ENCODE measurements around the gene SPACA4.

The SPACA4 gene

DNA sequence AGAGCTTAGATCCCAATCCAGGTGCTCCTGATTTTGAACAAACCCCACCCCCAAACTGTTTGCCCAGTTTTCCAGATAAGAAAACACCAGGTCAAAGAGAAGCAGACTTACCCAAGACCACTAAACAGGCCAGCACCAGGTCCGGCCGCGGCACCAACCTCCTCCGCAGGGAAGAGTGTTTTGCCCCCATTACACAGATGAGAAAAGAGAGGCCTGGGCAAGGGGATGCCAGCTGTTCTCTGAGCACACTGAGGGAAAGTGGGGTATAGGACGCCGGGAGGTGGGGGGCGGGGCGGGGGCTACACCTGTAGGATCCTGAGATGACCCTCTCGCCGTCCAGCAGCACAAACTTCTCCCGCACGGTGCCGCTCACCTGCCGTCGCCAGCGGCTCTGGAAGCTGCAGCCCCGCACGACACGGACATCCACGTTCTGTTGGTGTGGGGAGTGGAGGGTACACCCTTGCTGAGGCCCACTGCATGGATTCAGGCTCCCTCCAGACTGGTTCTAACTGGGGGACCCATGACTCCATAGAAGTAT lies 3.1 kb downstream of the SPACA4 start:
- Mint-ChIP-seq H3K36me3 (no peaks in the 10 kb centered on the region), H3K9me3 (ENCODE audit: low read depth) (no peaks in the 10 kb centered on the region), H3K4me1 (ENCODE audit: low read depth) (peaks cover 2% of the 10 kb centered on the region), H3K4me3 (no peak overlapping the region), H3K27me3 (no peaks in the 10 kb centered on the region), H3K27ac (no peak overlapping the region)

DNA sequence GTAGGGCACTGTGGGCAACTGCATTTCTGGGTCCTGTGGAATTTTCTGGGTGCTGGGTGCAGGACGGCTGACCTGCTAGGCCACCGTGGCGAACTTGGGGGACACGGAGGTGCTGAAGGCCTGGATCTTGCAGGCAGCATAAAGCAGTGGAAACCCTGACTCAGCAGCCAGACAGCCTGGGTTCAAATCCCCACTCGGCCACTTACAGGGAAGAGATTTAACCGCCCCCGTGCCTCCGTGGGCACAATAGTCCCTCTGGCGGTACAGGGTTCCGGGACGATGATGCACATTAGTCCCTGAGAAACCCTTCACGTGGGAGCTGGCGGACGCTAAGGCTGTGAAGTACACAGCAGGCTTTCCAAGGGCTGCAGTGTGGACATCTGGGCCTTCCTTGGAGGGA lies 5.3 kb downstream of the SPACA4 start:
- no peaks in the 10 kb centered on the region for H3K36me3 Mint-ChIP-seq
- H3K4me3 Mint-ChIP-seq = no peak overlapping the region
- H3K27ac Mint-ChIP-seq = peak overlapping the region; percentile 16
- no peaks in the 10 kb centered on the region for H3K9me3 Mint-ChIP-seq (ENCODE audit: low read depth)
- H3K4me1 Mint-ChIP-seq (ENCODE audit: low read depth) = peaks cover 8% of the 10 kb centered on the region
- H3K27me3 Mint-ChIP-seq = no peaks in the 10 kb centered on the region

DNA sequence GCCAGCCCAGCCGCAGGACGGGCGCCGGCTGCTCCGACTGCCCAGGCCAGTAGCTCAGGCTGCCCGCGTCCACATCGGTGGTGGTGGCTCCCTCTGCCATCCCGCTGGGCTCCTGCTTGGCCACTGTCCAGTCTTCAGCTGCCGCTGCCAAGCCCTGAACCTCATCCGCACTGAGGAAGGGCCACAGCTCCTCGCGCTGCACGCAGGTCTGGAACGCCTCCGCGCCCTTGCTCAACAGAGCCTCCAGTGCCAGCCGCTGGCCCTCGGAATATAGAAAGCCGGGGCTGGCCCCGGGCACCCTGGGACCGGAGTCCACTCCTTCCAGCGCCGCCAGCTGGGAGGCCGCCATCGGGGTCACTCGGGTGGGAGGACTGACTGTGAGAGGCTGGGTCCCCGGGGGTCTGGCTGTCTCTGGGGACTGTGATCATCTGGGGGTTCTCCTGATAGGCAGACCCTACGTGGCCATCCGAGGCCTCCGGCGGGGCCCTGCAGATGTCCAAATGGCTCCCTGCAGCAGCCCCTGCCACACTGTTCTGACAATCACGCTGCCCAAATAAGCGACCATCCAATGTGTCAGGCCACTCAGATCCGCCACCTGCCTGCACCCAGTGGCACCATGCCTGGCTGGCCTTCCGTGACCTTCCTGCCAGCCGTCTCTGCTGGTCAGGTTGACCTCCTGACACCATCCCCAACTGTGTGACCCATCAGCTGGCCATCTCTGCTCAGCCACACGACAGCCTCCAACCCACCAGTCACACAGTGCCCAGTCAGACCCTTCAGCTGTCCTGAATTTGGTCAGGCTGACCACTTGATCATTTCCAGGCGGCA lies 6.7 kb downstream of the SPACA4 start:
- Mint-ChIP-seq H3K4me3 (no peak overlapping the region), H3K27ac (no peak overlapping the region), H3K36me3 (peaks cover 4% of the 10 kb centered on the region), H3K4me1 (ENCODE audit: low read depth) (peaks cover 14% of the 10 kb centered on the region), H3K9me3 (ENCODE audit: low read depth) (no peaks in the 10 kb centered on the region), H3K27me3 (no peaks in the 10 kb centered on the region)

DNA sequence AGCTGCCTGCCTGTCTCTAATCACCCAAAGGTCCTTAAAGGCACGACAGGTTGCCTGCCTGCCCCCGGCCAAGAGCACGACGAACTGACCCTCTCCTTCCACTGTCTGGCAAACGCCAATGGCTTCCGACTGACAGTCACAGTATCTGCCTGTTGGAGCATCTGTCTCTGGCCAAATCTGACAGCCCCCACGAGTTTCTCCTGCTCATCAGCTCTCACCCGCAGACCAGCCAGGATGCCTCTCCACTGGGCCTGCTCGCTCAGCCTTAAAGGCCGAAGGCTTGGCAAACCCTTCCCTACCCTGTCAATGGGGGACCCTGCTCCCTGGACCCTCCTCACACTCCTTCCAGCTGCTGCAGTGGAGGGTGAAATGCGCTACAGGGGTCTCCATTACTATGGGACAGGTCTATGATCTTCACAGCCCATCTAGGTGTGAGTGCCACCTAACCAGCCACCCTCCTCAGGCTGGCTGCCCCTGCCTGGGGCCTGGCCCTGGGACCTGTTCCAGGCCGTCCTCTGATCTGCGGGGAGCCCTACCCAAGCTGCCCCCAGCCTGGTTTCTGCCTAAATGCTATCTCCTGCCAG lies 7.4 kb downstream of the SPACA4 start:
- Mint-ChIP-seq H3K9me3 (ENCODE audit: low read depth) (no peaks in the 10 kb centered on the region), H3K4me3 (peak overlapping the region; percentile 30), H3K36me3 (peaks cover 9% of the 10 kb centered on the region), H3K27me3 (no peaks in the 10 kb centered on the region), H3K4me1 (ENCODE audit: low read depth) (peaks cover 14% of the 10 kb centered on the region), H3K27ac (peak overlapping the region; percentile 66)

DNA sequence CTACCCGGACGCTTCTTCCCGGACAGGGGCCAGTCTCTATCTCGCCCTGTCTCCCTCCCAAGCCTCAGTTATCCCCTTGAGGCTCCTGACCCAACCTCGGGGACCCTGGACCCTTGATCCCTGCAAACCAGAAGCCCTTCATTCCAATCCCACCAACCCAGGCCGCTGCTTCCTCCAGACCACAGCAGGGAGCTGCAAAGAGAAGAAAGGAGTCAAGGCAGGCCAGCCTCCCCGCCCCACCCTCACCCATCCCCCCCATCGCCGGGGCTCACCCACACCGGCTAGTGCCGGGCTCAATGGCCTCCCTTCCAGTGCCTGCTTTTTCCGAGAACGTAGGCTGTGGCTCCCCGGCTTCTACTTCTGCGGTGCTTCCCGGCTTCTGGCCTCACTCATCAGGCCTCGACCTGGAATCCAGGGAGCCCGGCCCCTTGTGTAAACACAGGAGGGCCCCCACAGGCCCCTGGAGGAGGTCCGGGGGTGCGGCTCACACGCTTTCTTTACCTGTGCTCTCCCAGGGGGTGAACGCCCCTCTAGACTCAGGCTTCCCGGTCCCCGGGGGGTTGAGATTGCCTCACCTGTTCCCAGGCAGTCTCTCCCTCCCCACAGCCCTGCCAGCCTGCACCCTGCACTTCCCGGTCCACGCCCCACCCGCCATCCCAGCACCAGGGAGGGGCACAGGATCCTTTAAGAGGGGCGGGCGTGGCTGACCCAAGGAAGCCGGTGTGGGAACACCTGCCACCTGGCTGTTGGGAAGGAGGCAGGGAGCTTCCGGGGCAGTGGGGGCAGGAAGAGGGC lies 8.1 kb downstream of the SPACA4 start, which contains the start of gene FAM83E:
Gene FAM83E, minus strand, starts transcription at position 641 of the 795 bp plus-strand sequence. CDS start 1,704 bp downstream, outside the sequence.
- peaks cover 10% of the 10 kb centered on the region for H3K36me3 Mint-ChIP-seq
- H3K4me3 Mint-ChIP-seq = peak within 1 kb of the TSS; percentile 59
- H3K4me1 Mint-ChIP-seq (ENCODE audit: low read depth) = peaks cover 17% of the 10 kb centered on the region
- H3K9me3 Mint-ChIP-seq (ENCODE audit: low read depth) = no peaks in the 10 kb centered on the region
- peak within 1 kb of the TSS; percentile 66 for H3K27ac Mint-ChIP-seq
- no peaks in the 10 kb centered on the region for H3K27me3 Mint-ChIP-seq

DNA sequence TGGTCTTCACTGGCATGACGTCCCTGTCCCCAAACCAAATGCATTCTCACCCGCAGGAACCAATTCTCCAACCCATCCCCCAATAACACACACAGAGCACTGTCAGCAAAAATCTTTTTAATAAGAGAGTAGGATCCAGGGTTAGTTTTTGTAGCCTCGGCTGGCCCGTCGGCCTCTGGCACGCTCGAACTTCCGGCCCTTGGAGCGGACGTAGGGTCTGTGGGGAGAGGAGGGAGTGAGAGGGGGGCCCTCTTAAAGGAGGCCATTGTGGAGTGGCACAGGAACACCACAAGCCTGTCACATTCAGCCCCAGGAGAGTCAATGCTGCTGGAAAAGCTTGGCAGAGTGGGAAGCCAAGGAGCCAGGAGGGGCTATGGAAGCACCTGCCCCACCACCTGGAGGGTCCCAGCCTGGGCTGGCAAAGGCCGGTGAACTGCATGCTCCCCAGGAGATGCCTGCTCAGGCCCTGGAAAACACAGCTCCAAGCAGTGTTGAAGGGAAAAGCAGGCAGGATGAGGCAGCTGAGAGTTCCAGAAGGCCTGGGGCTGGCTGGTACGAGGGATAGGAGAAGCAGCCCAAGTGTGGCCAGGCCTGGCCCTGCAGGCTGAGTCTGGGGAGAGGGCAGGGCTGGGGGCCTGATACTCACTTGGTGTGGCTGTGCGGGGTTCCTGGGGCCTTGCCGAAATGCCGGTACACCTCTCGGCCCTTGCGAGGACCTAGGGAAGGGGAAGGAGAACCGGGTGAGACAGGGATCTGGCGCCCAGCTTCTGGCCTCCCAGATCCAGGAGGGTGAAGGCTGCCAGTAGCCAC lies 8.9 kb downstream of the SPACA4 start:
- Mint-ChIP-seq H3K36me3 (peaks cover 11% of the 10 kb centered on the region), H3K4me1 (ENCODE audit: low read depth) (peaks cover 24% of the 10 kb centered on the region), H3K27ac (peak overlapping the region; percentile 66), H3K4me3 (peak overlapping the region; percentile 59), H3K27me3 (no peaks in the 10 kb centered on the region), H3K9me3 (ENCODE audit: low read depth) (no peaks in the 10 kb centered on the region)

DNA sequence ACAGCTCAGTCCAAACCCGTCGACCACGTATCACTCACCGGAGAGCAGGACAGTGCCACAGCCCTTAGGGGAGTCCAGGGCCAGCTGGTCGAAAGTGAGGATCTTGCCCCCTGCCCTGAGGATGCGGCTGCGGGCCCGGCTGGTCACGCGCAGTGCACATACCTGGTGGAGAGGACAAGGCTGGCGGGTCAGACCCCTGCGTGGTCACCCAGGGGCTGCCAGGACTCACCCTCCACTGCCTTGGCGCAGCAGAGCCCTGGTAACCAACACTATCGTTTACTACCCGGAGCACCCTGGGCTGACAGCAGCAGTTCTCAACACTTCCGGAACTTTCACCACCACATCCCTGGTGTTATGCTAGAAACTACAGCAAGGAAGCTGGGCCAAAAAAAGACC lies 9.5 kb downstream of the SPACA4 start:
- Mint-ChIP-seq H3K9me3 (ENCODE audit: low read depth) (no peaks in the 10 kb centered on the region), H3K27ac (peak overlapping the region; percentile 77), H3K27me3 (no peaks in the 10 kb centered on the region), H3K4me3 (peak overlapping the region; percentile 98), H3K4me1 (ENCODE audit: low read depth) (peaks cover 24% of the 10 kb centered on the region), H3K36me3 (peaks cover 11% of the 10 kb centered on the region)

DNA sequence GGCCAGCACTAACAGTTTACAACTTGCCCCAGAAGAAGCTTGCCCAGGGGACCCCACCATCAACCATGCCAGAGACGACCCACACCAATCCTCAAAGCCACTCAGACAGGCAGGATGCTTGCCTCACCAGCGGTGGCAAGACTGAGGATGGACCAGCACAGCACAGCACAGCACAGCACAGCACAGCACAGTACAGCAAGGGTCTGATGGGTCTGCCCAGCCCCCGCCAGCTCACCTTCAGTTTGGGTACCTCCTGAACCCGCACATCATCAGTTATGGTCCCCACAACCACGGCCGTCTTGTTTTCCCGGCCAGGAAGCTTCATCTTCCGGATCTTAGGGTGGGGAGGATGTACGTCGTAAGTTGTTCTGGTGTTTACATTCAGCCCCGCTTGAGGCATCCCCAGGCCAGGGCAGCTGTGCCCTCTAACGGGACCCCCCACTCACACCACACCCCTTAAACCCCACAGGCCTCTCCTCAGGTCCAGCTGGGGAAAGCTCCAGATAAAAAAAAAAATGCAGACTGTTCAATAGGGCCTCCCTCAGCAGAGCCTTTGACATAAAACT lies 10.0 kb downstream of the SPACA4 start:
- Mint-ChIP-seq H3K36me3 (peaks cover 12% of the 10 kb centered on the region), H3K9me3 (ENCODE audit: low read depth) (no peaks in the 10 kb centered on the region), H3K27ac (peak overlapping the region; percentile 77), H3K4me3 (peak overlapping the region; percentile 98), H3K4me1 (ENCODE audit: low read depth) (peaks cover 27% of the 10 kb centered on the region), H3K27me3 (no peaks in the 10 kb centered on the region)

DNA sequence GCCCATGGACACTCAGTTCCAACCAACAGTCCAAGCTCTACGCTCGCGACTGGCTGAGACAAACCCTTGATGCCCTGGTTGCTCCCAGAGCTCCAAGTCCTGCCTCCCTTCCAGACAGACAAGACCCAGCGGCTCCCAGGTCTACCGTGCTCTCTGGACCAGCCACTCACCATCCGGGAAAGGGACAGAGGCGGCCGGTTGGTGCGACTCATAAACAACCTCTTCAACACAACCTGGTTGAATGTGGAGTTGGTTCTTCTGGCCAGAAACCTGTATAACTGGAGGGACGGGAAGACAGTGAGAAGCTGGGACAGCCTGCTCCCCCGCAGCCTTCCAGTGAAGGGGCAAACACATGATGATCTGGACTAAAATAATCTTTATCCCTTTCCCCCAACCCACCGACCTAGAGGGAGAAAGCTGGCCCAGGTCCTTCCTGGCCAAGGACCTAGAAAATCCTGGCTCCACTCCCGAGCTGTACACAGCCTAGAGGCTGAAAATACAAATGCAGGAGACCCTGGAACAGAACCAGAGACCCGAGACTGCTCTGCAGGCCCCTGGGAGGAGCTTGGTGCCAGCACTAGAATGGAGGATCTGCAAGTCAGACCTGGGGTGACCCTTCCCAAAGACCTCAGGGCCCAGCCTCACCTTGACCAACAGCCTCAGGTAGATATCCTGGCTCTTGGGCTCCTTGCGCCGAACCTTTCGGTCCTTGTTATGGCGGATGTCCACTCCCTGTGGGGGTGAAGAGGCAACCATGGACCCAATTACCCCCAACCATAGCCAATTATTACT lies 10.8 kb downstream of the SPACA4 start:
- H3K4me3 Mint-ChIP-seq = peak overlapping the region; percentile 98
- no peaks in the 10 kb centered on the region for H3K27me3 Mint-ChIP-seq
- H3K4me1 Mint-ChIP-seq (ENCODE audit: low read depth) = peaks cover 31% of the 10 kb centered on the region
- peak overlapping the region; percentile 100 for H3K27ac Mint-ChIP-seq
- no peaks in the 10 kb centered on the region for H3K9me3 Mint-ChIP-seq (ENCODE audit: low read depth)
- H3K36me3 Mint-ChIP-seq = peaks cover 13% of the 10 kb centered on the region

DNA sequence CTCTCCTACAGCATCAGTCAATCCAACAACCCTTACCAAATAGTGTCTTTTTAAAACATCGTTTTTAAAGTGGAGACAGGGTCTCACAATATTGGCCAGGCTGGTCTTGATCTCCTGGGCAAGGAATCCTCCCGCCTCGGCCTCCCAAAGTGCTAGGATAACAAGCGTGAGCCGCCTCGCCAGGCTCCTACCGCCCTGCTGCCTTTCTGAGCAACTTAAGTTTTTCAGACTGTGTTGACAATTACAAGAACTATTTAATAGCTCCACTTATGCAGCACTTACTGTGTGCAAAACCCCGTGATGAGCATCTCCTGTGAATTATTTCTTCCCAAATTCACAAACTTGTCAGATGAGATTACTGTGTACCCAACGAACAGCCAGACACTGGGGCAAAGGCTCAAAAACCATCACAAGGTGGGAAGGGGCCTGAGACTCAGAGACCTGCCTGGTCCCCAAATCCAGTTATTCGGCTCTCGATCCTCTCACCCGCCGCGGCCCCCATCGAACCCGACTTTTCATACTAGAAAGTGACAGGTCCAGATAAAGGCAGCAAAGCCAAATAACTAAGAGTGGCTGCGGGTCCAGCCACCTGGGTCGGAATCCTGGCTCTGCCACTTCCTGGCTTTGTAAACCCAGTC lies 11.9 kb downstream of the SPACA4 start:
- Mint-ChIP-seq H3K27ac (peak overlapping the region; percentile 100), H3K9me3 (ENCODE audit: low read depth) (no peaks in the 10 kb centered on the region), H3K36me3 (peaks cover 13% of the 10 kb centered on the region)

DNA sequence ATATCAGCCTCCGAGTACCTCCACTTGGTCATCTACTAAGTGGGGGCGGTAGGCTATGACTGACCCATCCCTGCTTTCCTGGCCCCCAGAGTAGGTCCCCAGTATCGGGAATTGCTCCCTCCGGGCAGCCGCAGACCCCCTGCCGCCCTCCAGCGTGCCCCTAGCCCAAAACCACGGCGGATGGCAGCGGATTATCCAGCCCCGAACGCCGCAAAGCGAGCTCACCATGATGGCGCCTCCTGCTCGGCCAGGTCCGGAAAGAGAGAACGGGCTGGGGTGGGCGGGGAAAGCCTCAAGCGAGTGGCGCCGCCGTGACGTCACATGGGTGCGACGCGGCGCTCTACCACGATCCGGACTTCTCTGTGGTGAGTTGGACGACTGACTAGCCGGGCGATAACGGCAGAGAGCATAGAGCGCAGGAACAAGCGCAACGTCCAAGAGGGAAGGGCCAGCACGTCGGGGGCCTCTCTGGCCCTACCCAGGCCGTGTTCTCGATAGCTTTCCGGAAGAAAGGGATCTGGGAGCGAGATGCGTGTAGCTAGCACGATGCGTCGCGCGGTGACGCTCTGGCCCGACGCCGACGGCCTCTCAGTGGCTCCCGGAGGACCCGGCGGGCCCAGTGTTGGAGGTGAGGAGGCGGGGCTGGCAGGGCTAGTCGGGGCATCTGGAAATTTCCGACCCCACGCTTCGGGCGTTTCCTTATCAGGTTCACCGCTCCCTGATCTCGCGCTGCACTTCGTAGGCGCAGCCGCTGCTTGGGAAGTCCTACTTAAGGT lies 12.6 kb downstream of the SPACA4 start, which contains the start of the genes RPL18 and SPHK2:
Gene RPL18, minus strand, starts transcription at position 263 of the 776 bp plus-strand sequence. Its CDS starts 35 bp downstream, at position 228.
Gene SPHK2, plus strand, starts transcription at position 591 of the 776 bp plus-strand sequence. CDS start 1,009 bp downstream, outside the sequence.
- peaks cover 41% of the 10 kb centered on the region for H3K4me1 Mint-ChIP-seq (ENCODE audit: low read depth)
- H3K27me3 Mint-ChIP-seq = no peaks in the 10 kb centered on the region
- H3K9me3 Mint-ChIP-seq (ENCODE audit: low read depth) = no peaks in the 10 kb centered on the region
- H3K27ac Mint-ChIP-seq = peak within 1 kb of the TSS; percentile 100
- peak within 1 kb of the TSS; percentile 98 for H3K4me3 Mint-ChIP-seq
- H3K36me3 Mint-ChIP-seq = peaks cover 16% of the 10 kb centered on the region

More for the DNA sequence above, 11.9 kb downstream of the SPACA4 start:
- peak overlapping the region; percentile 98 for H3K4me3 Mint-ChIP-seq
- peaks cover 35% of the 10 kb centered on the region for H3K4me1 Mint-ChIP-seq (ENCODE audit: low read depth)
- no peaks in the 10 kb centered on the region for H3K27me3 Mint-ChIP-seq

Measured in activated naive CD8-positive, alpha-beta T cell (primary cell).